Ishikawa (cell line): ENCODE results near the gene MBNL1.

Experiments
- CEBPB ChIP-seq: IDR thresholded peaks from 2 replicates; pipeline ENCODE4 v1.6.1; 2012
- CREB1 ChIP-seq: IDR thresholded peaks from 2 replicates; pipeline ENCODE4 v1.6.1; 2012; ENCODE audit warnings: low read depth
- EGR1 ChIP-seq: IDR thresholded peaks from 2 replicates; pipeline ENCODE4 v1.6.1; 2012
- EP300 ChIP-seq: IDR thresholded peaks from 2 replicates; pipeline ENCODE4 v1.6.1; 2012; ENCODE audit warnings: borderline replicate concordance
- FOXM1 ChIP-seq: IDR thresholded peaks from 2 replicates; pipeline ENCODE4 v1.6.1; 2012; ENCODE audit warnings: low read depth, borderline replicate concordance
- MAX ChIP-seq: IDR thresholded peaks from 2 replicates; pipeline ENCODE4 v1.6.1; 2012
- NFIC ChIP-seq: IDR thresholded peaks from 2 replicates; pipeline ENCODE4 v1.6.1; 2012
- RAD21 ChIP-seq: IDR thresholded peaks from 2 replicates; pipeline ENCODE4 v1.6.1; 2012; ENCODE audit warnings: low read depth
- REST ChIP-seq: IDR thresholded peaks from 2 replicates; pipeline ENCODE4 v1.6.1; 2012; ENCODE audit warnings: low read depth, mild to moderate bottlenecking
- TAF1 ChIP-seq: IDR thresholded peaks from 2 replicates; pipeline ENCODE4 v1.6.1; 2012; ENCODE audit warnings: low read depth, mild to moderate bottlenecking
- TCF12 ChIP-seq: IDR thresholded peaks from 2 replicates; pipeline ENCODE4 v1.6.1; 2012; ENCODE audit warnings: low read depth
- TEAD4 ChIP-seq: IDR thresholded peaks from 2 replicates; pipeline ENCODE4 v1.6.1; 2012
- USF1 ChIP-seq: IDR thresholded peaks from 2 replicates; pipeline ENCODE4 v1.6.1; 2012
- YY1 ChIP-seq: IDR thresholded peaks from 2 replicates; pipeline ENCODE4 v1.6.1; 2012; ENCODE audit warnings: low read depth
- ZBTB7A ChIP-seq: IDR thresholded peaks from 2 replicates; pipeline ENCODE4 v1.6.1; 2012; ENCODE audit warnings: low read depth

The MBNL1 gene

GRCh38 chr3:152360302-152360701 is 91.6 kb downstream of the MBNL1 start:
- TF ChIP-seq EP300 (no peak), TEAD4 (no peak), YY1 (no peak), CREB1 (no peak), TCF12 (no peak), CEBPB (no peak), NFIC (no peak), ZBTB7A (no peak), MAX (no peak), FOXM1 (no peak), EGR1 (no peak), RAD21 (no peak), USF1 (no peak), REST (no peak), TAF1 (no peak)

GRCh38 chr3:152360966-152361365 is 92.2 kb downstream of the MBNL1 start:
- no peak for TF ChIP-seq NFIC
- no peak for TF ChIP-seq YY1
- TF ChIP-seq RAD21 = no peak
- no peak for TF ChIP-seq CREB1
- TF ChIP-seq EP300 = no peak
- TF ChIP-seq TAF1 = no peak
- TF ChIP-seq MAX = no peak
- TF ChIP-seq REST = no peak
- no peak for TF ChIP-seq FOXM1
- TF ChIP-seq TCF12 = no peak
- TF ChIP-seq TEAD4 = no peak
- TF ChIP-seq ZBTB7A = no peak
- TF ChIP-seq EGR1 = no peak
- TF ChIP-seq USF1 = no peak
- TF ChIP-seq CEBPB = no peak

- no peak for TF ChIP-seq TCF12
- TF ChIP-seq EGR1 = no peak
- TF ChIP-seq REST = no peak
- no peak for TF ChIP-seq EP300
- no peak for TF ChIP-seq TAF1
- TF ChIP-seq YY1 = no peak
- no peak for TF ChIP-seq FOXM1
- TF ChIP-seq USF1 = no peak
- TF ChIP-seq MAX = no peak
Measured at GRCh38 chr3:152362086-152362485, 93.4 kb downstream of the MBNL1 start.

- TF ChIP-seq MAX (no peak), RAD21 (no peak), TEAD4 (no peak), USF1 (no peak), FOXM1 (no peak), REST (no peak), TAF1 (no peak), EP300 (no peak), ZBTB7A (no peak), CREB1 (no peak), TCF12 (no peak), CEBPB (no peak), EGR1 (no peak), NFIC (no peak), YY1 (no peak)
Measured at GRCh38 chr3:152364237-152364636, 95.5 kb downstream of the MBNL1 start.
